ENCODE results near the gene MSL3B.
A peak's percentile ranks its signal among the peaks of the same experiment; 100 is the strongest.

Gene MSL3B

DNA sequence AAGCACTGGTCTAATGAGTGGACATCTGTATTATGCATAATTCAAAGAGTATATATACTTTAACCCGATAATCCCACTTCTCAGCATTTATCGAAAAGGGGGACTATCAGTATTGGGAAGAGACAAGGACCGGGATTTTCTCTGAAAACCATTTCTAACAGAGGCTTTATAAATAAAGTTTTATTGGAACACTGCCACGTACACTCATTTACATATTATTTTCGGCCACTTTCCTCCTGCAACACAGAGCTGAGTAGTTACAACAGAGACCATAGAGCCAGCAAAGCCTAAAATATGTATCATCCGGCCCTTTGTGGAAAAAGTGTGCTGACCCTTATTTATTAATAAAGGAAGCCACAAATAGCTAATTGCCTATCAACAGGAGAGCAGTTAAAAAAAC, 17.0 kb downstream of the MSL3B start:
- Histone ChIP-seq H3K79me2 (ENCODE audit: low read depth) (peaks cover 80% of the 10 kb centered on the region), H3K4me1 (peaks cover 33% of the 10 kb centered on the region), H4K20me1 (ENCODE audit: low read depth) (peaks cover 70% of the 10 kb centered on the region), H3K9me3 (ENCODE audit: low read depth) (no peaks in the 10 kb centered on the region), H3K4me2 (peak overlapping the region; percentile 98), H3K4me3 (no peak overlapping the region), H3K27ac (no peak overlapping the region), H3F3A (ENCODE audit: low read depth) (peaks cover 10% of the 10 kb centered on the region), H3K27me3 (no peaks in the 10 kb centered on the region), H2AFZ (replicated peaks) (no peak overlapping the region), H3K9ac (no peak overlapping the region), H3K36me3 (peaks cover 14% of the 10 kb centered on the region)
- Mint-ChIP-seq H3K9me3 (no peaks in the 10 kb centered on the region), H3K36me3 (peaks cover 39% of the 10 kb centered on the region), H3K4me3 (no peak overlapping the region), H3K4me1 (peaks cover 29% of the 10 kb centered on the region), H3K27me3 (ENCODE audit: insufficient read depth, low read depth) (no peaks in the 10 kb centered on the region), H3K27ac (no peak overlapping the region)
- no peak for DNase-seq (ENCODE audit: low spot score)
- TF ChIP-seq, protein P1, sequence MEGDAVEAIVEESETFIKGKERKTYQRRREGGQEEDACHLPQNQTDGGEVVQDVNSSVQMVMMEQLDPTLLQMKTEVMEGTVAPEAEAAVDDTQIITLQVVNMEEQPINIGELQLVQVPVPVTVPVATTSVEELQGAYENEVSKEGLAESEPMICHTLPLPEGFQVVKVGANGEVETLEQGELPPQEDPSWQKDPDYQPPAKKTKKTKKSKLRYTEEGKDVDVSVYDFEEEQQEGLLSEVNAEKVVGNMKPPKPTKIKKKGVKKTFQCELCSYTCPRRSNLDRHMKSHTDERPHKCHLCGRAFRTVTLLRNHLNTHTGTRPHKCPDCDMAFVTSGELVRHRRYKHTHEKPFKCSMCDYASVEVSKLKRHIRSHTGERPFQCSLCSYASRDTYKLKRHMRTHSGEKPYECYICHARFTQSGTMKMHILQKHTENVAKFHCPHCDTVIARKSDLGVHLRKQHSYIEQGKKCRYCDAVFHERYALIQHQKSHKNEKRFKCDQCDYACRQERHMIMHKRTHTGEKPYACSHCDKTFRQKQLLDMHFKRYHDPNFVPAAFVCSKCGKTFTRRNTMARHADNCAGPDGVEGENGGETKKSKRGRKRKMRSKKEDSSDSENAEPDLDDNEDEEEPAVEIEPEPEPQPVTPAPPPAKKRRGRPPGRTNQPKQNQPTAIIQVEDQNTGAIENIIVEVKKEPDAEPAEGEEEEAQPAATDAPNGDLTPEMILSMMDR (IDR thresholded peaks at IDR 0.05), result no peak
- TF ChIP-seq EZH2phosphoT487 (IDR thresholded peaks at IDR 0.05), result no peak
- TF ChIP-seq EZH2 (IDR thresholded peaks at IDR 0.05), result no peak

DNA sequence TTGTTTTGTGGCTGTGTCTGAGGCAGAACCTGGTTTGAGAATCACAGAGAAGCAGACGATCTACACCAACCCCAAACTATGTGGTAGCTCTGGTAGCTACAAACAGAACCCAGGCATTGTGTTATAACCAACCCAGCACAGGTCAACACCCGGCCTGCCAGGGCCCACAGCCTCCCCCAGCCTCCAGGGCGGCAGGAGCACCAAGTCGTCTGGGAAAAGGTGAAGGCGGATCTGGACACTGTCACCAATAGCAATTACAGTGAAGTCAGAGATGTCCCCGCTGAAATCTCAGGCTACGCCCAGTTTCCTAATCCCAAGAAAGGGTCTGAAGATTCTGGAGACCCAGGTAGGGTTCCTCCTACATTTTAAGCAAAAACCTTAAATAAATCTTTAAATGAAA, 17.4 kb downstream of the MSL3B start:
- H3K4me3 Mint-ChIP-seq, result no peak overlapping the region
- Histone ChIP-seq H4K20me1 (ENCODE audit: low read depth) (peaks cover 74% of the 10 kb centered on the region), H3K27me3 (no peaks in the 10 kb centered on the region), H3K27ac (no peak overlapping the region), H3K79me2 (ENCODE audit: low read depth) (peaks cover 84% of the 10 kb centered on the region), H3K4me3 (no peak overlapping the region), H3K9me3 (ENCODE audit: low read depth) (no peaks in the 10 kb centered on the region), H3K9ac (no peak overlapping the region), H3K36me3 (peaks cover 16% of the 10 kb centered on the region), H2AFZ (replicated peaks) (no peak overlapping the region), H3K4me1 (peaks cover 33% of the 10 kb centered on the region), H3K4me2 (peak overlapping the region; percentile 98), H3F3A (ENCODE audit: low read depth) (peaks cover 7% of the 10 kb centered on the region)
- no peak for DNase-seq (ENCODE audit: low spot score)
- H3K36me3 Mint-ChIP-seq, result peaks cover 41% of the 10 kb centered on the region
- TF ChIP-seq, protein P1 (IDR thresholded peaks at IDR 0.05), result no peak
- TF ChIP-seq EZH2phosphoT487 (IDR thresholded peaks at IDR 0.05), result no peak
- no peak for TF ChIP-seq EZH2 (IDR thresholded peaks at IDR 0.05)
- H3K27me3 Mint-ChIP-seq (ENCODE audit: insufficient read depth, low read depth), result no peaks in the 10 kb centered on the region
- H3K4me1 Mint-ChIP-seq, result peaks cover 27% of the 10 kb centered on the region
- no peak overlapping the region for H3K27ac Mint-ChIP-seq
- H3K9me3 Mint-ChIP-seq, result no peaks in the 10 kb centered on the region

DNA sequence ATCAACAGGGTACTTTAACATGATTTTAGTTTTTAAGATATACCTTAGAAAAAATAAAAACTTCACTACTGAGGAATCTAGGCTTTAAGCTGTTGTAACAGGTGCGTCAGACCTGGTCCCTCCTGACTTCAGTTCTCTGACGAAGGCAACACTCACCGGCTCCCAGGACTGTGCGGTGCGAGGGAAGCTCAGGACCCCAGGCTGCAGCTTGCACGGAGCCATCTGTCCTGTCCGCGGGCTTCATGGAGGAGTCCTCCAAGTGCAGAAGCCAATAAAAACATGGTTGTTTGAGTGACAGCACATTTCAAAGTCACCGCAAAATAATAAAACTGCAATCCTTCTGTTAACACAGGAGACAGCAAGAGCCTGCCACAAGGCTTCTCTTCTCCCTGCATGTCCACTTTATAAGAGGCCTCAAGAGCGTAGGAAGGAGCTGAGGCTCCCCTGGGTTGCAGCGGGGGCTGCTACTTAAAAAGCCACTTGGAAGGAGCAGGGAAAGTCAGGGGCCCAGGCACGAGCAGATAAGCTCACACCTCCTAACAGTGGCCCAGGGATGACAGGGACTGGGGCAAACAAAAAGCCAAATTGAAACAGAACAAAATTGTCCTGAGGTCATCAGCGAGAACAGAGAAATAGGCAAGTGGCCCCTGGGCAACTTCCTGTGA, 18.4 kb downstream of the MSL3B start:
- peaks cover 94% of the 10 kb centered on the region for H3K79me2 ChIP-seq (ENCODE audit: low read depth)
- TF ChIP-seq EZH2 (IDR thresholded peaks at IDR 0.05) (no peak), EZH2phosphoT487 (IDR thresholded peaks at IDR 0.05) (no peak)
- TF ChIP-seq, protein P1 (IDR thresholded peaks at IDR 0.05), result no peak
- Mint-ChIP-seq H3K9me3 (no peaks in the 10 kb centered on the region), H3K36me3 (peaks cover 47% of the 10 kb centered on the region), H3K27ac (no peak overlapping the region), H3K27me3 (ENCODE audit: insufficient read depth, low read depth) (peaks cover 1% of the 10 kb centered on the region), H3K4me1 (peaks cover 19% of the 10 kb centered on the region), H3K4me3 (no peak overlapping the region)
- no peak overlapping the region for H2AFZ ChIP-seq (replicated peaks)
- no peaks in the 10 kb centered on the region for H3F3A ChIP-seq (ENCODE audit: low read depth)
- H3K4me3 ChIP-seq, result no peak overlapping the region
- DNase-seq (ENCODE audit: low spot score), result no peak
- no peak overlapping the region for H3K27ac ChIP-seq
- no peaks in the 10 kb centered on the region for H3K27me3 ChIP-seq
- H3K9me3 ChIP-seq (ENCODE audit: low read depth), result no peaks in the 10 kb centered on the region
- no peak overlapping the region for H3K4me2 ChIP-seq
- peak overlapping the region; percentile 42 for H3K9ac ChIP-seq
- H4K20me1 ChIP-seq (ENCODE audit: low read depth), result peaks cover 82% of the 10 kb centered on the region
- peaks cover 28% of the 10 kb centered on the region for H3K4me1 ChIP-seq
- peaks cover 21% of the 10 kb centered on the region for H3K36me3 ChIP-seq

Data from neural progenitor cell (in vitro differentiated cells).